A673 (cell line): ENCODE data around the gene VMAC.

Experiments used
- EZH2 ChIP-seq: fragments of 200-600 bp; sonication (generic); IDR thresholded peaks from 2 replicates; pipeline ENCODE4 v1.6.1; 2017; ENCODE audit warnings: borderline replicate concordance, low read depth, mild to moderate bottlenecking, mixed read lengths, antibody characterized with exemption, low read length; ENCODE audit not compliant: poor library complexity, severe bottlenecking
- TF ChIP-seq, protein P1 (sequence below): fragments of 300-800, 200-600 bp; sonication (generic); conservative IDR thresholded peaks from 2 replicates; pipeline ENCODE4 v1.5.1; 2017; ENCODE audit warnings: low read depth, mild to moderate bottlenecking, antibody characterized with exemption, low read length, moderate library complexity, mixed read lengths

DNA sequence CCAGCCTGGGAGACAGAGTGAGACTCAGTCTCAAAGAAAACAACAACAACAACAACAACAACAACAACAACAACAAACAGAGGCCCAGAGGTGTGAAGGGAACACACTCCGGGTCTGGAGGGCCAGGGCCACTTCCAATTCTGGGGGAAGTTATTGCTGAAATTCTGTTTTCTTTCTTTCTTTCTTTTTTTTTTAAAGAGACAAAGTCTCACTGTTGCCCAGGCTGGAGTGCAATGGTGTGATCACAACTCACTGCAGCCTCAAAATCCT is 5.9 kb downstream of the VMAC start:
- TF ChIP-seq, protein P1, sequence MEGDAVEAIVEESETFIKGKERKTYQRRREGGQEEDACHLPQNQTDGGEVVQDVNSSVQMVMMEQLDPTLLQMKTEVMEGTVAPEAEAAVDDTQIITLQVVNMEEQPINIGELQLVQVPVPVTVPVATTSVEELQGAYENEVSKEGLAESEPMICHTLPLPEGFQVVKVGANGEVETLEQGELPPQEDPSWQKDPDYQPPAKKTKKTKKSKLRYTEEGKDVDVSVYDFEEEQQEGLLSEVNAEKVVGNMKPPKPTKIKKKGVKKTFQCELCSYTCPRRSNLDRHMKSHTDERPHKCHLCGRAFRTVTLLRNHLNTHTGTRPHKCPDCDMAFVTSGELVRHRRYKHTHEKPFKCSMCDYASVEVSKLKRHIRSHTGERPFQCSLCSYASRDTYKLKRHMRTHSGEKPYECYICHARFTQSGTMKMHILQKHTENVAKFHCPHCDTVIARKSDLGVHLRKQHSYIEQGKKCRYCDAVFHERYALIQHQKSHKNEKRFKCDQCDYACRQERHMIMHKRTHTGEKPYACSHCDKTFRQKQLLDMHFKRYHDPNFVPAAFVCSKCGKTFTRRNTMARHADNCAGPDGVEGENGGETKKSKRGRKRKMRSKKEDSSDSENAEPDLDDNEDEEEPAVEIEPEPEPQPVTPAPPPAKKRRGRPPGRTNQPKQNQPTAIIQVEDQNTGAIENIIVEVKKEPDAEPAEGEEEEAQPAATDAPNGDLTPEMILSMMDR: no peak
- no peak for TF ChIP-seq EZH2
